Stimulated activated CD4-positive, alpha-beta T cell treated with anti-CD3 and anti-CD28 coated beads, Interleukin-12 subunit alpha, Interleukin-12 subunit beta, amount 100 ng/mL, for 4 hours (primary cell): Measurements from ENCODE around the gene C18orf63.

Source experiments
- DNase-seq: peaks from one replicate; pipeline ENCODE4 v3.0.0-alpha.2; 2020

The C18orf63 gene

DNA sequence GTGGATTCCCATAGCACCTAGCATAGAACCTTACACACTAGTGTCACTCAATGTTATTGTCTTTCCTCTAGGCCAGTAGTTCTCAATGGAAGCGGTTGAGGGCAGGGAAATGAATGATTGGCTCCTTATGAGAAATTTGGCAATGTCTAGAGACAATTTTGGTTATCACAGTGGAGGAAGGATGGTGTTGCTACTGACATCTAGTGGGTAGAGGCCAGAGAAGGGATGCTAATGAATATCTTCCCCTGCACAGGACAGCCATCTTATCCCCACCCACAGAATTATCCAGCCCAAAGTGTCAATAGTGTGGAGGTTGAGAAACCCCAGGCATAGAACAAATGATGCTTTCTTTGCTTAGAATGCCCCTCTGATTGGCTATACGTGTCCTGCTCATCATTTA lies 15.8 kb downstream of the C18orf63 start:
- DNase-seq: no peak

DNA sequence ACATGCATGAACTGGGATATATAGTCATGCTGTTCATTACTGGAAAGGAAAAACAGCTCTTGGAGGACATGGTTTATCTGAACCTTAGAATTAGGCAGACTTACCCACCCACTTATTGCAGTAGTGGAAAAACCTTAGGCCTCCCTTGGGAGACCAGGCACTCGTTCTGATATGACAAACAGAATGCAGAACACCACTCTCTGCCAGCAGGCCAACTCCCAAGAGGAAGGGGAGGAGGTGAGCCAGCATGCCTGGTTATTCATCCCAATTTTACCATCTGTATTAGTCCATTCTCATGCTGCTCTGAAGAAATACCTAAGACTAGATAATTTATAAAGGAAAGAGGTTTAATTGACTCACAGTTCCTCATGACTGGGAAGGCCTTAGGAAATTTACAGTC lies 17.5 kb downstream of the C18orf63 start:
- DNase-seq: no peak

DNA sequence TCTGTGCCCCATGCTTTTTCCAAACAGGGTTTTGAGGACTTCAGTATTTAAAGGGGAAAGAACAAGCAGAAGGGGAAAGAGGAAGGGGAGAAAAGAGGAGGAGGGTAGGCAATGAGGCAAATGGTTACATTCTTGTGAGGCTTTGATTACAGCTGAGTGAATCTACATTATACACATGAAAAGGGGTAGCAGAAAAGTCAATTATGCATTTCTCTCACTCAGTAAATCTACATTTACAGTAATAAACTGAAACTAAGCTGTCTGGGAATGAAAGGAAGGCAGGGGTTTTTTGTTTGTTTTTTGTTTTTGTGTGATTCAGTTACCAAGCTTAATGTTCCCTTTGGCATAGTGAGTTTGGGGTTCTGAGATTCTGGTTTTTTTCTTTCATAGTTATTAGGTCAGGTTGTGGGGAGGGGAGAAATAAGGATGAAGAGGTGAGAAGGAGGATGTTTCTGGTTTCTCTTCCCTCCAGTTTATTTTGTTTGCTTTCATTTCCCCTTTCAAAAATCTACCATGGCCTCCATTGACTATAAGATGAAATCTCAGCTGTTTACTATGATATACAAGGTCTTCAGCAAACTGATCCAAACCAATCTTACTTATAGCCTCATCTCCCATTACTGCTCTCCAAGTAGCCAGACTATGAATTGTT lies 18.7 kb downstream of the C18orf63 start:
- no peak for DNase-seq

DNA sequence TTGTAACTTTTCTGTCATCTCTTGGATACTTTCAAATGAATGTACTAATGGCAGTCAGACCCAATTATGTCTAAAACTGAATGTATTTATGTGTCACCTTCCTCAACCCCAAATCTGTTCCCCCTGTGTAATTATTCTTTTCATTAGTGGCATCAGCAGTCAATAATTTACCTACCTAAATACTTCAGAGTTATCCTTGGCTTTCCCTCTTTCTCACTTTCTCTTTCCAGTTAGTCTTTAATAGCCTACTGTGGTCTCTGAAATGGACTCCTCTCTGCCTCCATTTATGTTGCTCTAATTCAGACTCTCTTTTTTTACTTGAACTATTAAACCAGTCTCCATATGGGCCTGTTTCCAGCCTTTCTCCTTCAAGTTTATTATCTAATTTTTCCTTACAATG lies 21.0 kb downstream of the C18orf63 start:
- no peak for DNase-seq

- no peak for DNase-seq
Observed at GRCh38 chr18:74337155-74337911, 21.7 kb downstream of the C18orf63 start.

DNA sequence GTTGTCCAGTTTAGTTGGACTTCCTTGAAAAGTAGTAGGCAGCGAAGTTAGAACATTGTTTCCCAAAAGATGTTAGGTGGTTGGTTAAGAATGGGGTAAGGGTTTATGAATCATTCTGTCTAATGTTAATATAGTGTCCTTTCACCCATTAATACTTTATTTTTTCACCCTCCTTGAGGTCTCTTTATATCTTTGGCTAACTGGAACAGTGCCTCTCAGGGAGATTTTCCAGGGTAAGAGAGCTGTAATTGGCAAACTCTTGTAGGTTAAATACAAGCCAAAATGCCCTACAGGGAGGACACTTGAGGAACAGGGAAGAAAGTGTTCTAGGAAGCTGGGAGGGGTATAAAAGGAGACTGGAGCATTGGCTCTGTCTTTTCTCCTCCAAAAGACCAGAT lies 22.3 kb downstream of the C18orf63 start:
- no peak for DNase-seq

DNA sequence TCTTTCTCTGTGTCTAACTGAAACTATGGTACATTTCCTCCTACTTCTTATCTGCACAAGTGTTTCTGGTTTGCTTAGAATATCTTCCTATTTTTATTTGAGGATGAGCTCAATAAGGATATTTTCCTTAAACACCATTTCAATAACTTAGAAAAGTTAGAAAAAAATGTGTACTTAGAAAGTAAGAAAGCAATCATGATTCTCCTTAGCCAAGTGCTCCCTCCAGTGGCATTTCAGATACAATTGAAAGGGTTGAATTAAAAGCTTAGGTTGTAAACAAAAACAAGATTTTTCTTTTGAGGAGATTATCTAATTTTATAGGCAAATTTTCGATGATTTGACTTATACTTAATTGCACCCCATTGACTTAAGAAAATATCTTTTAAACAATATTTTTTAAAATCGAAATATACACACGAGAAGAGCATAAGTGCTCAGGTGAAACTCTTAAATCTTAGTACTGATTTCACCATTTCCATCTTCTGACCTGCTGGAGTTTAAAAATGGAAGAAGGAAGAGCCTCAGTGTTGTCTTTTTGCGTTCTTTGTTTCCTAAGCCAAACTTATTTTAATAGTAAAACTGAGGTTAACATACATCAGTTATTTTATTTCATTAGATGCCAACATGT lies 26.9 kb downstream of the C18orf63 start:
- no peak for DNase-seq

GRCh38 chr18:74346206-74346605 lies 30.6 kb downstream of the C18orf63 start:
- no peak for DNase-seq

DNA sequence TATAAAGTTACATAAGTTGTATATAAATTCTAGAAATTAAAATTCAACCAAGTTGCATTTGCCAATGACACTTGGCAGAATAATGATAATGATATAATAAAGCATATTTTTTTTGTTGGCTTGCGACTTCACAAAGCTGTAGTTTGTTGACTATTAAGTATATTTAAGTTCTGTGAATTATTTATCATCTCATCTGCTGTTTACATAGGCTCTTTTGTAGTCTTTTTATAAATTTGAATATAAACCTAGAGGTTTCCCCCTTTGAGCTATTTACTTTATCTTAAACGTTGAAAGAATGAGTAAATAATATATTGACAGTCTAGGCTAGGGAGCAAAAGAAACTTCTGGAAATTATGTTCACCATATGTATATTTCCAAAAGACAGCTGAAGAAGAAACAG lies 32.9 kb downstream of the C18orf63 start:
- no peak for DNase-seq

- DNase-seq: no peak
Observed at GRCh38 chr18:74351354-74351753, 35.7 kb downstream of the C18orf63 start.

- peak; percentile 23 for DNase-seq
Observed at GRCh38 chr18:74353169-74353775, 37.6 kb downstream of the C18orf63 start.

- DNase-seq: no peak
Observed at GRCh38 chr18:74356959-74357358, 41.3 kb downstream of the C18orf63 start.

GRCh38 chr18:74360852-74361655 lies 45.4 kb downstream of the C18orf63 start:
- no peak for DNase-seq

- DNase-seq: no peak
Observed at GRCh38 chr18:74367905-74368304, 52.3 kb downstream of the C18orf63 start.

- DNase-seq: no peak
Observed at GRCh38 chr18:74368901-74369705, 53.5 kb downstream of the C18orf63 start.

DNA sequence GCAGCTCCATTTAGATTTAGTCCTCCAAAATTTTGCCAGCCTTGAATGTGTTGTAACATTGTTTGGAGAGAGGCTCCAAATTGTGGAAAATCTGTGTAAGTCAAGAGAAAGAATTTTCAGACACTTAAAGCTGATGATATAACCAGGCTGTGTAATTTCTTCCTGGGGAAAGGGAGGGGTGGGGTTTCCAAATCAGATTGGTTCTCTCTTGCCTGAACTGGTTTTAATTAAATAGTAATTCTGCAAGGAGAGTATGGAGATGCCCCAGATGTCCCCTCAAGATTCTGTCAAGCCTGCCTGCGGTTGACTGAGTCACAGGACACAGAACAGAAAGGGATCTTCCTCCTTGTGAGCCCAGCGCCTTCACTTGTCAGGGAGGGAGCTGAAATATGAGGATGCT lies 54.5 kb downstream of the C18orf63 start:
- DNase-seq: no peak

GRCh38 chr18:74373428-74373827 lies 57.8 kb downstream of the C18orf63 start:
- no peak for DNase-seq

- no peak for DNase-seq
Observed at GRCh38 chr18:74375999-74376398, 60.4 kb downstream of the C18orf63 start.

DNA sequence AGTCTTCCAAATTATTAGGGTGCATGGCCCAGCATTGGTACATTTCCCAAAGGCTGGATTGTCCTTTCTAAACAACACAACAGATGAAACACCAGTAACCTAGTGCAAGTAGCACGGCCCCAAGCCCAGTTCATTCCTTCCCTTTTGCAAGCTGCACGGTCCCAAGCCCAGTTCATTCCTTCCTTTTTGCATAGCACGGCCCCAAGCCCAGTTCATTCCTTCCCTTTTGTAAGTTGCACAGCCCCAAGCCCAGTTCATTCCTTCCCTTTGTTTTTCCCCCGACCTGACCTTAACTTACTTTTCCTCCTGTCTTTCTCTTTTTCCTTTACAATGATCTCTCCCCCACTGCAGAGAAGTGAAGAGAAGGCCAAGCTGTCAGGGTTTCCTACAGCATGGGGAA lies 60.9 kb downstream of the C18orf63 start:
- no peak for DNase-seq

DNA sequence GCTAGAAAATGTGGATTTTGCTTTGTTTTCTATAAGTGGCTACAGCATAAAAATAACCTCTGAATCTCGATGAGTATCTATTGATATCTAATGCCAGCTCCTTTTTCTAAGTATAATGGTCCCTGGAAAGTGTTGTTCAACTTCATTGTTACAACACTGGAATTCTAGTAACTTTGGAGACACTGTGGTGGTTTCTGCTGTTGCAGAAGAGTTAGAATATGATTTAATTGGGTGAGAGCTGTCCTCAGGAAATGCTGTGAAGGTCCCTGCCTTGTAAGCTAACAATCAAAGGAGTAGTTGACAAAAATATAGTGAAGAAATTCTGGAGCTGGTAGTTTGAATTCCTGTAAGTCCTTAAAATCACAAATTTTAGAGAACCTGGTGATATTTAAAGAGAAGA lies 62.1 kb downstream of the C18orf63 start:
- DNase-seq: no peak

DNA sequence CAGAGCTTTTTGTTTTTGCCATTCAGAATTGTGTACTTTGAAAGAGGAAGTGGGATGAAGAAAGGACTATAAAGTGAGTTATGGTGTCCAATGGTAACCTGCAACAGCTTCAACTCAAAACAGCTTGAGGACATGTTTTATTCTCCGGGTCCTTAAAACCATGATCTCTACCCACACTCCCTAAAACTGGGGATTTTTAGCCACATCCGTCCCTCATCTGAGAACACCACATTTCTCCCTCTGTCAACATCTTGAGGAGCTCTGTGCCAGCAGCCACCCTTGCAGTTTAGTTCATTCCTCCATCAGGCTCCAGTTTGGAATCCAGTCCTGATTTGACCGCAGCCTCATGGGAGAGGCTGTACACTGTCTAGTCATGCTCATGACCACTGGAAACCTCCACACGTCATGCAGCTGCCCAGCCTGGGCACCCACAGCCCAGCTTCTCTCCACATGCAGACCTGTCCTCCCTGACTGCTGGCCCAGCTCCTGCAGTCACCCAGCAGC lies 62.6 kb downstream of the C18orf63 start:
- no peak for DNase-seq

- no peak for DNase-seq
Observed at GRCh38 chr18:74380916-74381315, 65.3 kb downstream of the C18orf63 start.
